Measurements from ENCODE around the gene ARHGAP18. TPM values are rescaled to one million over a fixed set of nuclear protein-coding genes. Genes with fewer than 3 reads are reported as not detected.
A peak's percentile ranks its signal among the peaks of the same experiment; 100 is the strongest.

The ARHGAP18 gene
- polyA plus RNA-seq, 1 donor = 52.8 TPM

GRCh38 chr6:129707882-129708495 is 2.0 kb downstream of the ARHGAP18 start:
- DNase-seq = peak in 1 of 2 donors; percentile 28
- Histone ChIP-seq H3K9me3 (ENCODE audit: control insufficient read depth, low read depth, low read length) (no peaks in the 10 kb centered on the region), H3K36me3 (ENCODE audit: control insufficient read depth, insufficient read depth, low read length) (peaks cover 3% of the 10 kb centered on the region), H3K4me3 (ENCODE audit: low read length) (peak overlapping the region; percentile 72), H3K4me1 (ENCODE audit: control insufficient read depth, insufficient read depth, low read length) (peaks cover 4% of the 10 kb centered on the region), H3K27ac (ENCODE audit: low read length) (peak overlapping the region; percentile 90), H3K27me3 (ENCODE audit: control insufficient read depth, insufficient read depth, low read length) (no peaks in the 10 kb centered on the region)
- no CpG with 5 or more reads among the region's 8 CpGs for WGBS (ENCODE audit: insufficient coverage, low lambda C conversion rate)

- no peaks in the 10 kb centered on the region for H3K9me3 ChIP-seq (ENCODE audit: control insufficient read depth, low read depth, low read length)
- H3K4me1 ChIP-seq (ENCODE audit: control insufficient read depth, insufficient read depth, low read length) = peaks cover 4% of the 10 kb centered on the region
- peaks cover 3% of the 10 kb centered on the region for H3K36me3 ChIP-seq (ENCODE audit: control insufficient read depth, insufficient read depth, low read length)
- DNase-seq = no peak
- 90% methylated on average over 2 of the region's 6 CpGs for WGBS (ENCODE audit: insufficient coverage, low lambda C conversion rate)
- H3K4me3 ChIP-seq (ENCODE audit: low read length) = no peak overlapping the region
- no peak overlapping the region for H3K27ac ChIP-seq (ENCODE audit: low read length)
- no peaks in the 10 kb centered on the region for H3K27me3 ChIP-seq (ENCODE audit: control insufficient read depth, insufficient read depth, low read length)
These were observed 2.9 kb downstream of the ARHGAP18 start for GRCh38 chr6:129707028-129707427.

GRCh38 chr6:129705212-129705611 is 4.8 kb downstream of the ARHGAP18 start:
- H3K9me3 ChIP-seq (ENCODE audit: control insufficient read depth, low read depth, low read length) = no peaks in the 10 kb centered on the region
- no peak overlapping the region for H3K27ac ChIP-seq (ENCODE audit: low read length)
- no peaks in the 10 kb centered on the region for H3K27me3 ChIP-seq (ENCODE audit: control insufficient read depth, insufficient read depth, low read length)
- H3K4me1 ChIP-seq (ENCODE audit: control insufficient read depth, insufficient read depth, low read length) = peaks cover 4% of the 10 kb centered on the region
- no peak for DNase-seq
- no peak overlapping the region for H3K4me3 ChIP-seq (ENCODE audit: low read length)
- peaks cover 3% of the 10 kb centered on the region for H3K36me3 ChIP-seq (ENCODE audit: control insufficient read depth, insufficient read depth, low read length)

- H3K9me3 ChIP-seq (ENCODE audit: control insufficient read depth, low read depth, low read length) = no peaks in the 10 kb centered on the region
- H3K36me3 ChIP-seq (ENCODE audit: control insufficient read depth, insufficient read depth, low read length) = peaks cover 3% of the 10 kb centered on the region
- H3K4me1 ChIP-seq (ENCODE audit: control insufficient read depth, insufficient read depth, low read length) = peaks cover 4% of the 10 kb centered on the region
- DNase-seq = no peak
- H3K4me3 ChIP-seq (ENCODE audit: low read length) = no peak overlapping the region
- H3K27ac ChIP-seq (ENCODE audit: low read length) = no peak overlapping the region
- H3K27me3 ChIP-seq (ENCODE audit: control insufficient read depth, insufficient read depth, low read length) = no peaks in the 10 kb centered on the region
These were observed 5.3 kb downstream of the ARHGAP18 start for GRCh38 chr6:129704708-129705107.

GRCh38 chr6:129701721-129702455 is 8.1 kb downstream of the ARHGAP18 start:
- DNase-seq = no peak
- Histone ChIP-seq H3K4me3 (ENCODE audit: low read length) (no peak overlapping the region), H3K36me3 (ENCODE audit: control insufficient read depth, insufficient read depth, low read length) (peaks cover 3% of the 10 kb centered on the region), H3K4me1 (ENCODE audit: control insufficient read depth, insufficient read depth, low read length) (peaks cover 6% of the 10 kb centered on the region), H3K27me3 (ENCODE audit: control insufficient read depth, insufficient read depth, low read length) (no peaks in the 10 kb centered on the region), H3K9me3 (ENCODE audit: control insufficient read depth, low read depth, low read length) (no peaks in the 10 kb centered on the region), H3K27ac (ENCODE audit: low read length) (no peak overlapping the region)
- WGBS (ENCODE audit: insufficient coverage, low lambda C conversion rate) = 100% methylated on average over 3 of the region's 4 CpGs

- DNase-seq = no peak
- H3K27ac ChIP-seq (ENCODE audit: low read length) = no peak overlapping the region
- no peaks in the 10 kb centered on the region for H3K27me3 ChIP-seq (ENCODE audit: control insufficient read depth, insufficient read depth, low read length)
- H3K4me3 ChIP-seq (ENCODE audit: low read length) = no peak overlapping the region
- 100% methylated on average over 1 of the region's 2 CpGs for WGBS (ENCODE audit: insufficient coverage, low lambda C conversion rate)
- H3K4me1 ChIP-seq (ENCODE audit: control insufficient read depth, insufficient read depth, low read length) = peaks cover 11% of the 10 kb centered on the region
- no peaks in the 10 kb centered on the region for H3K9me3 ChIP-seq (ENCODE audit: control insufficient read depth, low read depth, low read length)
- peaks cover 1% of the 10 kb centered on the region for H3K36me3 ChIP-seq (ENCODE audit: control insufficient read depth, insufficient read depth, low read length)
These were observed 9.3 kb downstream of the ARHGAP18 start for GRCh38 chr6:129700666-129701065.

- no CpG with 5 or more reads among the region's 2 CpGs for WGBS (ENCODE audit: insufficient coverage, low lambda C conversion rate)
These were observed 10.3 kb downstream of the ARHGAP18 start for GRCh38 chr6:129699659-129700058.

GRCh38 chr6:129698430-129698829 is 11.5 kb downstream of the ARHGAP18 start:
- Histone ChIP-seq H3K4me1 (ENCODE audit: control insufficient read depth, insufficient read depth, low read length) (peaks cover 15% of the 10 kb centered on the region), H3K4me3 (ENCODE audit: low read length) (no peak overlapping the region), H3K36me3 (ENCODE audit: control insufficient read depth, insufficient read depth, low read length) (no peaks in the 10 kb centered on the region), H3K27me3 (ENCODE audit: control insufficient read depth, insufficient read depth, low read length) (no peaks in the 10 kb centered on the region), H3K9me3 (ENCODE audit: control insufficient read depth, low read depth, low read length) (no peaks in the 10 kb centered on the region), H3K27ac (ENCODE audit: low read length) (no peak overlapping the region)
- 100% methylated on average over 1 of the region's 9 CpGs for WGBS (ENCODE audit: insufficient coverage, low lambda C conversion rate)
- DNase-seq = no peak

More at GRCh38 chr6:129699659-129700058, 10.3 kb downstream of the ARHGAP18 start:
- no peak overlapping the region for H3K4me3 ChIP-seq (ENCODE audit: low read length)
- H3K27me3 ChIP-seq (ENCODE audit: control insufficient read depth, insufficient read depth, low read length) = no peaks in the 10 kb centered on the region
- peaks cover 15% of the 10 kb centered on the region for H3K4me1 ChIP-seq (ENCODE audit: control insufficient read depth, insufficient read depth, low read length)
- no peaks in the 10 kb centered on the region for H3K9me3 ChIP-seq (ENCODE audit: control insufficient read depth, low read depth, low read length)
- H3K27ac ChIP-seq (ENCODE audit: low read length) = no peak overlapping the region
- no peaks in the 10 kb centered on the region for H3K36me3 ChIP-seq (ENCODE audit: control insufficient read depth, insufficient read depth, low read length)
- no peak for DNase-seq

GRCh38 chr6:129697788-129698187 is 12.2 kb downstream of the ARHGAP18 start:
- DNase-seq = no peak
- no peak overlapping the region for H3K4me3 ChIP-seq (ENCODE audit: low read length)
- H3K36me3 ChIP-seq (ENCODE audit: control insufficient read depth, insufficient read depth, low read length) = no peaks in the 10 kb centered on the region
- peaks cover 15% of the 10 kb centered on the region for H3K4me1 ChIP-seq (ENCODE audit: control insufficient read depth, insufficient read depth, low read length)
- H3K9me3 ChIP-seq (ENCODE audit: control insufficient read depth, low read depth, low read length) = no peaks in the 10 kb centered on the region
- WGBS (ENCODE audit: insufficient coverage, low lambda C conversion rate) = 100% methylated on average over 2 of the region's 2 CpGs
- H3K27me3 ChIP-seq (ENCODE audit: control insufficient read depth, insufficient read depth, low read length) = no peaks in the 10 kb centered on the region
- H3K27ac ChIP-seq (ENCODE audit: low read length) = no peak overlapping the region

GRCh38 chr6:129696843-129697242 is 13.1 kb downstream of the ARHGAP18 start:
- no CpG with 5 or more reads among the region's 3 CpGs for WGBS (ENCODE audit: insufficient coverage, low lambda C conversion rate)
- H3K27ac ChIP-seq (ENCODE audit: low read length) = no peak overlapping the region
- H3K4me3 ChIP-seq (ENCODE audit: low read length) = no peak overlapping the region
- H3K9me3 ChIP-seq (ENCODE audit: control insufficient read depth, low read depth, low read length) = no peaks in the 10 kb centered on the region
- DNase-seq = no peak
- H3K4me1 ChIP-seq (ENCODE audit: control insufficient read depth, insufficient read depth, low read length) = peaks cover 19% of the 10 kb centered on the region
- H3K27me3 ChIP-seq (ENCODE audit: control insufficient read depth, insufficient read depth, low read length) = no peaks in the 10 kb centered on the region
- no peaks in the 10 kb centered on the region for H3K36me3 ChIP-seq (ENCODE audit: control insufficient read depth, insufficient read depth, low read length)

GRCh38 chr6:129696028-129696418 is 14.0 kb downstream of the ARHGAP18 start:
- Histone ChIP-seq H3K9me3 (ENCODE audit: control insufficient read depth, low read depth, low read length) (no peaks in the 10 kb centered on the region), H3K27me3 (ENCODE audit: control insufficient read depth, insufficient read depth, low read length) (no peaks in the 10 kb centered on the region), H3K27ac (ENCODE audit: low read length) (no peak overlapping the region), H3K4me1 (ENCODE audit: control insufficient read depth, insufficient read depth, low read length) (peaks cover 25% of the 10 kb centered on the region), H3K36me3 (ENCODE audit: control insufficient read depth, insufficient read depth, low read length) (no peaks in the 10 kb centered on the region), H3K4me3 (ENCODE audit: low read length) (no peak overlapping the region)
- DNase-seq = no peak
- WGBS (ENCODE audit: insufficient coverage, low lambda C conversion rate) = no CpG with 5 or more reads among the region's 1 CpG
